Astrocyte of the spinal cord (primary cell): Measurements from ENCODE around the gene RFX7.
A peak's percentile ranks its signal among the peaks of the same experiment; 100 is the strongest.

Experiments
- DNase-seq: peaks from one replicate; pipeline ENCODE4 v3.0.0; 2011; ENCODE audit warnings: low read depth, low spot score
- H3K4me3 ChIP-seq: 2 replicates; pipeline ENCODE4 v1.5.1; 2011; ENCODE audit warnings: low read depth, mild to moderate bottlenecking, low read length, moderate library complexity
- CTCF ChIP-seq: IDR thresholded peaks from 2 replicates; pipeline ENCODE4 v1.5.1; 2012; ENCODE audit warnings: low read depth, mild to moderate bottlenecking, low read length, inconsistent platforms
- in situ Hi-C: cut with HindIII; loops from 2 replicates; pipeline ENCODE4 v1.10.0; 2017; ENCODE audit warnings: low sequenced_read_pairs

The RFX7 gene

GRCh38 chr15:56244811-56245576 is 1.3 kb upstream of the RFX7 start:
- peak overlapping the region; percentile 69 for H3K4me3 ChIP-seq
- no peak for TF ChIP-seq CTCF
- DNase-seq: no peak
- in situ Hi-C loops: no loop called here

GRCh38 chr15:56244038-56244810 is 545 bp upstream of the RFX7 start:
- TF ChIP-seq CTCF: no peak

GRCh38 chr15:56242576-56243162 is 1.0 kb downstream of the RFX7 start:
- no peak for TF ChIP-seq CTCF
- in situ Hi-C loops: no loop called here
- peak; percentile 37 for DNase-seq

More at GRCh38 chr15:56244038-56244810, 545 bp upstream of the RFX7 start:
- DNase-seq: peak; percentile 79
- in situ Hi-C loops: no loop called here
- peak overlapping the region; percentile 69 for H3K4me3 ChIP-seq

GRCh38 chr15:56241374-56242105 is 2.1 kb downstream of the RFX7 start:
- no peak for TF ChIP-seq CTCF
- peak overlapping the region; percentile 69 for H3K4me3 ChIP-seq
- in situ Hi-C loops: no loop called here
- peak; percentile 27 for DNase-seq

More at GRCh38 chr15:56242576-56243162, 1.0 kb downstream of the RFX7 start:
- peak overlapping the region; percentile 69 for H3K4me3 ChIP-seq

GRCh38 chr15:56240390-56240789 is 3.3 kb downstream of the RFX7 start:
- no peak for DNase-seq
- TF ChIP-seq CTCF: no peak
- H3K4me3 ChIP-seq: no peak overlapping the region
- in situ Hi-C loops: no loop called here

GRCh38 chr15:56236197-56236596 is 7.5 kb downstream of the RFX7 start:
- no peak overlapping the region for H3K4me3 ChIP-seq
- in situ Hi-C loops: no loop called here
- no peak for TF ChIP-seq CTCF
- no peak for DNase-seq
